HL-60 (cell line): Measurements from ENCODE around the gene ECHS1.

ENCODE experiments used
- DNase-seq, 2 experiments: peaks; one replicate each; pipeline ENCODE4 v3.0.0-alpha.2; 2010 to 2020; ENCODE audit warnings: low read depth in 1 of 2, low spot score in 1 of 2
- H3K27ac ChIP-seq: fragments of 250-450 bp; sonication (Bioruptor Pico); replicated peaks from 2 replicates; pipeline ENCODE4 v1.5.1; 2020; ENCODE audit warnings: mild to moderate bottlenecking, moderate library complexity
- H3K27me3 ChIP-seq: fragments of 250-450 bp; sonication (Bioruptor Pico); 2 replicates; pipeline ENCODE4 v1.5.1; 2021; ENCODE audit warnings: mild to moderate bottlenecking, moderate library complexity; ENCODE audit not compliant: insufficient read depth, poor library complexity, severe bottlenecking
- H3K4me3 ChIP-seq: replicated peaks from 2 replicates; pipeline ENCODE4 v1.5.1; 2011; ENCODE audit warnings: mild to moderate bottlenecking, control low read depth, low read length; ENCODE audit not compliant: insufficient read depth
- CTCF ChIP-seq: IDR thresholded peaks from one replicate; pipeline ENCODE4 v1.5.1; 2011; ENCODE audit warnings: low read length, control low read depth, inconsistent platforms; ENCODE audit not compliant: insufficient read depth
- GABPA ChIP-seq: IDR thresholded peaks from 2 replicates; pipeline ENCODE4 v1.6.1; 2012; ENCODE audit warnings: low read depth
- POLR2AphosphoS5 ChIP-seq: IDR thresholded peaks from 2 replicates; pipeline ENCODE4 v1.6.1; 2012; ENCODE audit warnings: low read depth
- REST ChIP-seq: IDR thresholded peaks from 2 replicates; pipeline ENCODE4 v1.6.1; 2012; ENCODE audit warnings: low read depth; ENCODE audit not compliant: insufficient replicate concordance
- SPI1 ChIP-seq: IDR thresholded peaks from 2 replicates; pipeline ENCODE4 v1.6.1; 2012; ENCODE audit warnings: low read depth, mild to moderate bottlenecking, borderline replicate concordance

ECHS1 gene

GRCh38 chr10:133357285-133358161 is 15.6 kb downstream of the ECHS1 start, which contains the start of gene FUOM:
Gene FUOM, minus strand, starts transcription at chr10:133358019. Its CDS starts 12 bp downstream, at chr10:133358007.
- H3K27ac ChIP-seq = peak within 1 kb of the TSS; percentile 73
- peak; percentile 67; the same call in 1 of the 2 replicates for TF ChIP-seq GABPA
- TF ChIP-seq REST = no peak
- TF ChIP-seq SPI1 = no peak; the same call in 1 of the 2 replicates
- TF ChIP-seq POLR2AphosphoS5 = peak; percentile 63
- TF ChIP-seq CTCF = no peak

GRCh38 chr10:133356549-133357284 is 16.4 kb downstream of the ECHS1 start:
- TF ChIP-seq SPI1 = no peak
- TF ChIP-seq CTCF = no peak
- no peak for TF ChIP-seq POLR2AphosphoS5
- no peak for TF ChIP-seq GABPA
- no peak for TF ChIP-seq REST
- Histone ChIP-seq H3K4me3 (peak overlapping the region; percentile 53), H3K27ac (peak overlapping the region; percentile 73), H3K27me3 (peaks cover 3% of the 10 kb centered on the region)
- DNase-seq = no peak

More at GRCh38 chr10:133357285-133358161, 15.6 kb downstream of the ECHS1 start, which contains the start of gene FUOM:
- Histone ChIP-seq H3K4me3 (peak within 1 kb of the TSS; percentile 53), H3K27me3 (no peaks in the 10 kb centered on the region)
- DNase-seq = peak; percentile 73 to 85

- peaks cover 5% of the 10 kb centered on the region for H3K27me3 ChIP-seq
- no peak overlapping the region for H3K27ac ChIP-seq
- TF ChIP-seq CTCF (no peak), GABPA (no peak), POLR2AphosphoS5 (no peak), REST (no peak), SPI1 (no peak)
- H3K4me3 ChIP-seq = no peak overlapping the region
- DNase-seq = no peak
Observed at GRCh38 chr10:133355991-133356390, 17.2 kb downstream of the ECHS1 start.
